Activated CD8-positive, alpha-beta memory T cell treated with anti-CD3 and anti-CD28 coated beads, Interleukin-2, amount 50 U/mL, for 48 hours (primary cell): ENCODE data around the gene GLS.
"Not testable (repeated sequence)": the region's sequence is repeated elsewhere in the genome, so short reads cannot be mapped to it uniquely, and the experiment has no call there.

Experiments used
- DNase-seq: peaks from one replicate; pipeline ENCODE4 v3.0.0-alpha.2; 2020

GLS gene

GRCh38 chr2:190973726-190974628 lies 93.4 kb downstream of the GLS start:
- DNase-seq: no peak

GRCh38 chr2:190974629-190975361 lies 94.2 kb downstream of the GLS start:
- DNase-seq: no peak

DNA sequence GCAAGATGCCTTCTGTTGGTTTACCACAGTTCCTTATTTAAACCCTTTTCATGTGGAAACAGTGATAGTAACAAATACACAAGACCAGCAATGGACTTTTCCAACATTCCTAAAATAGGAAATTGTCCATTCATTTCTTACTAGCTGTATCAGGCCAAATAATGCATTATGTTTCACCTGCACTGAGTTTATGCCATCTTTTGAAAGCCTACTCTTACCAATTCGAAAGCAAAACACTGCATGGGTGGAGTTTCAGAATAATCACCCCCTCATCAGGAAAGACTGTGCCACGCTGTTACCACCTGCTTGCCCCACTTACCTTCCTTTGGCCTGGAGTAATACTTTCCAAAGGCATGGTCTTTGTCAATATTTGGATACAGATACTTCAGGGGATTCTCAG lies 95.9 kb downstream of the GLS start:
- no peak for DNase-seq

DNA sequence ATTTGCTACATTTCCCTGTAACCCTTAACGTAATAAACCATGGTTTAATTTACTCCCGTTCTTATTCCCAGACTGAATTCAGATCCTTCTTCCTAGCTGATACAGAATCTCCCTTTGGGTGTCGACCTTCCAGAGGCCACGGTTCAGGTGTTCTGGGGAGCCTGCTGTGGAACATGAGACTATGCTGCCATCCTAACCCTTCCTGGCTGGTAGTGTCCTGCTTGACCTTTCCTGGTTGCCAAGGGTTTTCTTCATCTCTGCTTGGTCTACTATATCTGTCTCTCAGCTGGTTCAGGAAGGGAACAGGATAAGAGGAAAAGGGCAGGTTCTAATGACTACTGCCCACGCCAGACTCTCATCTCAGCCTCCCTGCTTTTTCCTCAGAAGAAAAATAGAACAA lies 96.9 kb downstream of the GLS start:
- DNase-seq: no peak

DNA sequence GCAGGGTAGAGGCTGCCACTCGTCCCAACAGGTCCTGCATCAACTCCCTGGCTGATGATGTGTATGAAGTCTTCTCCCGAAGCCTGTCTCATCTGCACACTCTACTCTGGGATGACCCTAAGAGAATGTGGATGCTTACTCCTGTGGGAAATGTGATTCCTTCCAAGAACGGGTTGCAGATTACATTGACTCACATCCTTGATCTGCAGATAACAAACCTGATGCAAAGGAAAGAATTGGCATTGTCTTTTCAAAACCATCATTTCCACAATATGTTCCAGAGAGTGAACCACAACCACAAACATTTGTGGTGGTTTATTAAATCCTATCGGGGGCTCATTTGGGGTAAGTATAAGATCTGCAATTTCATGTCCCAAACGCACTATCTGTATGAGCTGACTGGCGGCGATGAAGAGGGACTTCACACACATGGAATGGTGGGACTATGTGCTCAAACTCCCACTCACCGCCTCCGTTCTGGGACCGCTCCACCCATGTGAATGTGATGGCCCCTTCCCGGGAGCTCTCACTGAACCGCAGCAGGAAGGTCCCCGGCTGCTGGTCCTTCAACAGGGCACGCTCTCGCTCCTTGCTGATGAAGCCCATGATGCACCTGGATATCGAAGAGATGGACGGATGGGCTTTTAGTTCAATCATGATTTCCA lies 97.9 kb downstream of the GLS start:
- DNase-seq: no peak

- DNase-seq: no peak
Measured at GRCh38 chr2:190979906-190980629, 99.4 kb downstream of the GLS start.

DNA sequence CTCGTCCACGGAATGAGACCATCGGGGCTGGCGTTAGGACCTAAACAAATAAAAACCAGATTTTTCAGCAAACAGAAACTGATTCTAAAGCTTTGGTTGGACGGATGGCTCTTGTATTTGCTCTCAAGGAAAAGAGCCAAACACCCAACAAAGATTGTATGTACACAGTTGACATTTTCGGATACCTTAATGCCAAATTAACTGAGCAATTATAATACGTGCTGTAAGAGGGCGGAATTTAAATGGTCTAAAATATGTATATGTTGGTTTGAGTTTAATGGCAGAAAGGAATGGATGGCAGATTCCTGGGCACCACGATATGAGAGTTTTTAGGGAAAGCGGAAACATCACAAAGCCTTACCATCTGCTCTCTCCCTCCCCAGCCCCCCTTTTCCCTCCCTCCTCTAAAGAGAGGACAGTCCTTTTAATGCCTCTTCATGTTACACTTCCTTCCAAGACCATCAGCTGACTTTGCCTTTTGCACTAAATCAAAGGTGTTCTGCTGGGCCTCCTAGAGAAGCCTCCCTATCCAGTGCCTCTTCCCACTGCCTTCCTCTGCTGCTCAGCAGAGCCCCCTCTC lies 100.1 kb downstream of the GLS start:
- no peak for DNase-seq

DNA sequence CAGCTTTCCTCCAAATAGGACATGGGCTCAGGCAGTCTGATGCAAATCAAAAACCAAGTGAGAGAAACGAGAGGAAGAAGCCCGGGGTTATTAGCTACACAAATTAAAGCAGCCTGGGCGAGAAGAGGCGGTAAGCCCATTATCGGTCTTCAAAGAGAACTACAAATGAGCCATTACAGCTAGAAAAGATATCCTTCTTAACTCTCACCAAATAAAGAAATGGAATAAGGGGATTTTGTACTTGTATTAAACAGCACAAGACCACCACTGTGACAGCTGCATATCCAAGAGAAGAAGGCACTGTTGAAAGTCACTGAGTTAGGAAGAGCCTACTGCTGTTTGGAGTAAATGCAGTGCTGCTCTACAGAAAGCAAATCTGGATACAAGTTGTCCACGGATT lies 100.7 kb downstream of the GLS start:
- no peak for DNase-seq

DNA sequence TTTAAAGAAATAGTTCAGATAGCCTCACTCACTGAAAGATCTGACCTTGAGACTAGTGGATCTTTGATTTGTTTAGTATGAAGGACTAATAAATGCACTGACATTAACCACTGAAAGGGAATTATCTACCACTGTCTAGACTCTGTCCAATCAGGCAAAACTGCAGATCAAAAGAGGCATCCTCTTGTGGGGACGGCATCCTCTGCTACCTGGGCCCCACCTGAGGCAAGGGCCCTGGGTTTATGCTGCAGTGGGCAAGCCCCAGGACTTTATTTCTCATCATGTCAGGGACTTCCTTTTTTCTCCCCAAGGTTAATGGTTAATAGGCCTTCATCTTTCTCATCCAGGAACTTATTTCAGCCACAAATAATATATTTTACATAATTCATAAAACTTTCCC lies 101.1 kb downstream of the GLS start:
- DNase-seq: no peak

DNA sequence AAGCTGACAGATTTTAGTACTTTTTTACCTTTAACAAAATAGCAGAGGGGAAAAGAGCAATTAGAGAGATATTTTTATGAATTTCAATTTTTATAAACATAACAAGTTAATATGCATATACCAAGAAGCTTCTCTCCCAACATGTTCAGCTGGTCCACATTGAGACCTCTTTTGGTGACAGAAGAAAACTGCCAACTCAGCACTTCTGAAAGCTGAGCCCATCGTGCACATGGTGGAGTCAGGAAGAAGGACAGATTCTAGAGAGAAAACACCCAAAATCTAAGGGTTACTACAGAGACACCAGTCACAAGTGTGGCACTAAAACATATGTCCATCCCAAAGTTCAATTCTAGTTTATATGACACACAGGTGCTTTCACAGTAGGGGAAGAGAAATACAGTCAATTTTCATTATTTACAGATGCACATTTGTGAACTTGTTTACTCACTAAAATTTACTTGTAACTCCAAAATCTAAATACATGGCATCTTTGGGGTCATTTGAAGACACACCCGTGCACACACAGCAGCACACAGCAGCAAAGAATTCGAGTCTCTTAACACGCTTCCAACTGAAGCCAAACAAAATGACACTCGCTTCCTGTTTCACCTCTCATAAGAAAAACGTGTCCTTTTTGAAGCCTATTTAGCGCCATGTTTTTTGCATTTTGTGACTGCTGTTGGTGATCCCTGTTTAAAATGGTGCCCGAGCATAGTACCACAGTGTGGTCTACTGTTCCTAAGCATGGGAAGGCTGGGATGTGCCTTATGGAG lies 101.8 kb downstream of the GLS start:
- DNase-seq: no peak

DNA sequence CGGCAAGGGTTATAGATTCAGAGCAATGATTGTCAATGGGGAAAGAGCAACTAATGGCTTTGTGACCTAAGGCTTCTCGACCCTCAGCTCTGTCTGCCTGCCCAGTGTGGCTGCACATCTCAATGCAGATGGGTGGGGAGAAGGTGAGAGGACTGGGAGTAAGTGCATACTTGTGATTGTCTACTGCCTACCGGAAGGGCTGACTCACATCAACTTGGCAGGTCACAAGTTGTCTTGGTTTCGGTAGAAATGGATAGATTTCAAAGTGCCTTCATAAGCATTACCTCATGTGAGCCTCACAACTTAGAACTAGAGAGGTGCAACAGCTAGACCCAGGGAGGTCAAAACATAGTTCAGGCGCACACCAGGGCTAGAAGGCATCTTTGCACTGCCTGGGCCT lies 104.0 kb downstream of the GLS start:
- no peak for DNase-seq

- no peak for DNase-seq
Measured at GRCh38 chr2:190986221-190986953, 105.8 kb downstream of the GLS start.

DNA sequence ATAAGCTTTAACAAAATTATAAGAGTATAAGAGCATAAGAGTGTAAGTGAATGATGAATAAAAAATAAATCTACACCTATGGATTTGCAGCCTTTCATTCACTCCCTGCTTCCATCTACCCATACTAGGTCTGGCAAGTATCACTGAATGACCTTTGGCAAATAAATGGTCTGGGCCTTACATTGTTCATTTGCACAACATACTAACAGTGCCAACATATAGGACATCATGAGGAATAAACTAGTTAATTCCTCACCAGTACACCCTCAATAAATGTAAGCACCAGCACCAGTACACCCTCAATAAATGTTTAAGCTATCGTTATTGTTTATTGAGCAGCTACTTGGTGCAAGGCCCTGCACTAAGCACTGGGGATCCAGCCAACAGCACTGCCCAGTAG lies 106.5 kb downstream of the GLS start:
- DNase-seq: no peak

- no peak for DNase-seq
Measured at GRCh38 chr2:190987938-190988337, 107.3 kb downstream of the GLS start.

DNA sequence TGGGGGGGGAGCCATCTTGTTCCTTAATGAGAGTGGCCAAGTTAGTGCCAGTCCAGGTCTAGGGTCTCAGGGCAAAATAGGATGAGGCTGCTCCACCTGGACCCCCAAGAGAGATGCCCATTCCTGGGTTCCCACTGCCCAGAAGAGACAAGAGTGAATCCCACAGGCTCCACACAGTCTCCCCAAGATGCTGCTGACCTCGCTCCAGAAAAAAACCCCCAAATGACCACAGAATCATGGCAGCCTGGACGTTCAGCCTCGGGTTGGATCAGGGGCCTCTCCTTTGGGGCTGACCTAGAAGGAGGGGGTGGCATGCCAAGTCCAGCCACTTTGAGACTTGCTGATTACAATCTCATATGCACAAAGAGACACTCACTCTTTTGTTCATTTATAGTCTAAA lies 108.3 kb downstream of the GLS start:
- no peak for DNase-seq

- no peak for DNase-seq
Measured at GRCh38 chr2:190990132-190990531, 109.5 kb downstream of the GLS start.

DNA sequence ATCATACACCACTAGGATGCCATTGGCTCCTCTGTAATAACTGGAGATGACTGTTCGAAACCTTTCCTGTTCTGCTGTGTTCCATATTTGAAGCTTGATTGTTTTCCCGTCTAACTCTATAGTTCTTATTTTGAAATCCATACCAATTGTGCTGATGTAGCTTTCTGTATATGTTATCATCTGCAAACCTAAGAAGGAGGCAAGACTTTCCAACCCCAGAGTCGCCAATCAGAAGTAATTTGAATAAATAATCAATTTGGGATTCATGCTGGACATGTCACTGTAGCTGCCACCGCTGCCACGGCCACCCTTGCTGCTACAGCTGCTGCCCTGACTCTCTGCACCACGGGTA lies 112.6 kb downstream of the GLS start:
- no peak for DNase-seq

DNA sequence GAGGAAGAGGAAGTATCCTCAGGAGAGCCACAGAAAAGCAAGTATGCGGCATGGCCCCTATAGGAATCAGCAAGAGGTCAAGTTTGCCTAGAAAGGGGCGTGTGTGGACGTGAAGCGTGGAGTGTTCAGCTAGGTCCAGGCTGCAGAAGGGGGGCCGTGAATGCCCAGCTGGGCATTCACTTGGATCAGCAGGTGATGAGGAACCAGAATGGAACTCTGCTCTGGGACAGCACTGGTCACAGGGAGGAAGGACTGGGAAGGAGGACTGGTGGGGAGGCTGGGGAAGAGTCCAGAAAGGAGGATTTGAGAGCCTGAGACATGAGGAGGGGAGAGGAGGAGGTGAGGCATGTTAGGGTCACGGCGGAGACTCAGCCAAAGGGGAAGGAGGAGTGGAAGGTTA lies 113.5 kb downstream of the GLS start:
- no peak for DNase-seq

DNA sequence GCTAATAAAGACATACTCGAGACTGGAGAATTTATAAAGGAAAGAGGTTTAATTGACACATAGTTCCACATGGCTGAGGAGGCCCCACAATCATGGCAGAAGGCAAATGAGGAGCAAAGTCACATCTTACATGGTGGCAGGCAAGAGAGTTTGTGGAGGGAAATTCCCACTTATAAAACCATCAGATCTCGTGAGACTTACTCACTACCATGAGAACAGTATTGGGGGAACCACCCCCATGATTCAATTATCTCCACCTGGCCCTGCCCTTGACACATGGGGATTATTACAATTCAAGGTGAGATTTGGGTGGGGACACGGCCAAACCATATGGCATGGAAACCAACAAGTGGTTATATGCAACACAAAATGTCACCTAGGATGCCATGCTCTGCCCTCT lies 114.7 kb downstream of the GLS start:
- not testable (repeated sequence) for DNase-seq

- DNase-seq: no peak
Measured at GRCh38 chr2:190996338-190996946, 115.8 kb downstream of the GLS start.

GRCh38 chr2:190996947-190997346 lies 116.3 kb downstream of the GLS start:
- DNase-seq: no peak
